ENCODE results near the gene SUMO1. TPM values are rescaled to one million over a fixed set of nuclear protein-coding genes. Genes with fewer than 3 reads are reported as not detected.

Gene SUMO1
- total and polyA plus RNA-seq, 2 of the 4 experiments (the other 2 are of a cell fraction): 72.3 to 90.0 TPM

GRCh38 chr2:202286595-202286994, 48.2 kb upstream of the SUMO1 start:
- Histone ChIP-seq H3K9me3 (ENCODE audit: control insufficient read depth, insufficient read depth, low read length) (no peaks in the 10 kb centered on the region), H2AK9ac (replicated peaks; ENCODE audit: low read depth, low read length, poor library complexity) (no peak overlapping the region), H2BK20ac (ENCODE audit: low read depth, low read length) (no peak overlapping the region), H3K56ac (ENCODE audit: extremely low read depth, insufficient read depth, low read length) (no peak overlapping the region), H3K27ac (ENCODE audit: insufficient read depth, low read length) (no peak overlapping the region), H3K14ac (replicated peaks; ENCODE audit: low read depth, low read length) (no peak overlapping the region), H3K36me3 (ENCODE audit: control insufficient read depth, insufficient read depth, low read length) (peaks cover 40% of the 10 kb centered on the region), H3K9ac (ENCODE audit: low read depth, low read length) (no peak overlapping the region), H3K23ac (ENCODE audit: low read depth, low read length) (no peak overlapping the region), H2BK15ac (ENCODE audit: low read depth, low read length) (no peak overlapping the region), H3K4me1 (ENCODE audit: control insufficient read depth, insufficient read depth, low read length) (peaks cover 3% of the 10 kb centered on the region; the same call in 1 of the 2 replicates), H3K27me3 (ENCODE audit: control insufficient read depth, insufficient read depth, low read length) (no peaks in the 10 kb centered on the region), H4K20me1 (ENCODE audit: insufficient read depth, low read length) (peaks cover under 1% of the 10 kb centered on the region), H3K4ac (ENCODE audit: low read depth, low read length) (no peak overlapping the region), H2AK5ac (ENCODE audit: low read depth, low read length) (no peak overlapping the region), H2BK5ac (ENCODE audit: low read depth, low read length, poor library complexity, severe bottlenecking) (no peak overlapping the region), H4K8ac (ENCODE audit: low read depth in 2 of 2, low read length in 2 of 2) (no peak overlapping the region), H4K91ac (ENCODE audit: insufficient read depth, low read depth, low read length) (no peak overlapping the region), H2AFZ (replicated peaks; ENCODE audit: low read length, poor library complexity) (no peak overlapping the region), H3K4me2 (ENCODE audit: low read depth, low read length) (no peak overlapping the region), H2BK120ac (ENCODE audit: low read depth, low read length) (no peak overlapping the region), H3K79me1 (ENCODE audit: low read depth in 1 of 2, low read length in 2 of 2) (peaks cover 20 to 45% of the 10 kb centered on the region in 2 experiments), H4K5ac (ENCODE audit: low read depth, low read length) (no peak overlapping the region), H3K4me3 (ENCODE audit: insufficient read depth, low read depth, low read length) (no peak overlapping the region), H3K18ac (ENCODE audit: low read depth, low read length) (no peak overlapping the region), H3K9me1 (ENCODE audit: insufficient read depth, low read length) (no peaks in the 10 kb centered on the region)
- CTCF ChIA-PET: interaction anchor here (0.8 kb wide), 1 partner anchor 9 kb away, joined by 4 read pairs; no protein-coding TSS in a partner anchor
- intact Hi-C loops (cut with micrococcal nuclease) (no loop called here), dilution Hi-C loops (cut with HindIII; ENCODE audit: low sequenced_read_pairs, unreplicated experiment) (no loop called here), in situ Hi-C loops (cut with MboI; ENCODE audit: low sequenced_read_pairs) (no loop called here)
- ATAC-seq (ENCODE audit: low read depth) (no peak), DNase-seq (no peak)
- TF ChIP-seq SMC3 (IDR thresholded peaks at IDR 0.05; ENCODE audit: low read depth, low read length) (no peak), CHD1 (IDR thresholded peaks at IDR 0.05; ENCODE audit: low read depth, low read length) (no peak), USF2 (IDR thresholded peaks at IDR 0.05; ENCODE audit: low read depth, low read length) (no peak)
- POLR2A ChIA-PET (ENCODE audit: unreplicated experiment): no interaction called here
- BruUV-seq (replicated peaks): no TSS peak

Data from IMR-90 (cell line).